22Rv1 (cell line): ENCODE results near the gene WBP1L.

Experiments
- H3K27ac ChIP-seq: fragments of 450-650 bp; 2 replicates; pipeline ENCODE4 v1.5.1; 2017
- ZFX ChIP-seq: fragments of 450-650 bp; IDR thresholded peaks from 2 replicates; pipeline ENCODE4 v1.6.1; 2017; ENCODE audit warnings: antibody characterized with exemption, borderline replicate concordance
- TF ChIP-seq, protein P1 (sequence below): fragments of 450-650 bp; IDR thresholded peaks from 2 replicates; pipeline ENCODE4 v1.5.1; 2017; ENCODE audit warnings: mild to moderate bottlenecking

Gene WBP1L

GRCh38 chr10:102802920-102803534, 59.3 kb downstream of the WBP1L start:
- TF ChIP-seq, protein P1, sequence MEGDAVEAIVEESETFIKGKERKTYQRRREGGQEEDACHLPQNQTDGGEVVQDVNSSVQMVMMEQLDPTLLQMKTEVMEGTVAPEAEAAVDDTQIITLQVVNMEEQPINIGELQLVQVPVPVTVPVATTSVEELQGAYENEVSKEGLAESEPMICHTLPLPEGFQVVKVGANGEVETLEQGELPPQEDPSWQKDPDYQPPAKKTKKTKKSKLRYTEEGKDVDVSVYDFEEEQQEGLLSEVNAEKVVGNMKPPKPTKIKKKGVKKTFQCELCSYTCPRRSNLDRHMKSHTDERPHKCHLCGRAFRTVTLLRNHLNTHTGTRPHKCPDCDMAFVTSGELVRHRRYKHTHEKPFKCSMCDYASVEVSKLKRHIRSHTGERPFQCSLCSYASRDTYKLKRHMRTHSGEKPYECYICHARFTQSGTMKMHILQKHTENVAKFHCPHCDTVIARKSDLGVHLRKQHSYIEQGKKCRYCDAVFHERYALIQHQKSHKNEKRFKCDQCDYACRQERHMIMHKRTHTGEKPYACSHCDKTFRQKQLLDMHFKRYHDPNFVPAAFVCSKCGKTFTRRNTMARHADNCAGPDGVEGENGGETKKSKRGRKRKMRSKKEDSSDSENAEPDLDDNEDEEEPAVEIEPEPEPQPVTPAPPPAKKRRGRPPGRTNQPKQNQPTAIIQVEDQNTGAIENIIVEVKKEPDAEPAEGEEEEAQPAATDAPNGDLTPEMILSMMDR: no peak
- no peak for TF ChIP-seq ZFX
- H3K27ac ChIP-seq: no peak overlapping the region

DNA sequence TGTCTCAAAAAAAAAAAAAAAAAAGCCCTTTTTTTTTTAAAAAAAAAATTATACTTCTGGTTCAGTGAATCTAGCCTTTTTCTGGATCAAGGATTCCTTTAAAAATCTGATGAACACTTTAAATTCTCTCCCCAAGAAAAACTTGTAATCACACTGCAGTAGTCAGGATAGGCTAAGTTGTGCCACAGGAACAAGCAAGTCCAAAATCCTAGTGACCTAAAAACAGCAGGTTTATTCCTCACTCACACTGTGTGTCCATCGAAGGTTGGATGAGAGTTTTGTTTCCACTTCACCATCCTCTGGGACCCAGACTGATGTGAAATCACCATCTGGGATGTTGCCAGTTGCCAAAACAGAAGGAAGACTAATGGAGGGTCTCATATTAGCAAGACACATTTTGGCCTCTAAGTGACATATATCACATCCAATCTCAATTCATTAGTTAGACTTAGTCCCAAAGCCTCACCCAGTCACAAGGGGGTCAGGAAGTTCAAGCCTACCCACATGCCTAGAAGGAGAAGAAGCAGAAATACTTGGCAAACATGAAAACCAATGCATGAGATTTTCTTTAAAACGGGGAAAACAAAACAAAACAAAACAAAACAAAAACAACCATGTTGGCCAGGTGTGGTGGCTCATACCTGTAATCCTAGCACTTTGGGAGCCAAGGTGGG, 60.8 kb downstream of the WBP1L start:
- no peak for TF ChIP-seq ZFX
- TF ChIP-seq, protein P1: no peak
- H3K27ac ChIP-seq: no peak overlapping the region

- H3K27ac ChIP-seq: no peak overlapping the region
- TF ChIP-seq, protein P1: no peak
- no peak for TF ChIP-seq ZFX
Observed at GRCh38 chr10:102808380-102808779, 64.6 kb downstream of the WBP1L start.

DNA sequence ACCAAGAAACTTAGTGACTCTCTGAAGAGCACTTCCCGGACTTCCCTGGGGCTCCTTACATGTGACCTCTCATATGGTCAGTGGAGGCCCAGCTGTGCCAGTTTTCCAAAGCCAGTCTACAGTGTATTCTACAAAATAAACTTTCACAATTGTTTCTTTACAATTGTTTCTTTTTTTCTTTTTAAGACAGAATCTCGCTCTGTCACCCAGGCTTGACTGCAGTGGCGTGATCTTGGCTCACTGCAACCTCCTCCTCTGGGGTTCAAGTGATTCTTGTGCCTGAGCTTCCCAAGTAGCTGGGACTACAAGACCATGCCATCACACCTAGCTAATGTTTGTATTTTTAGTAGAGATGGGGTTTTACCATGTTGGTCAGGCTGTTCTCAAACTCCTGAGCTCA, 67.6 kb downstream of the WBP1L start:
- TF ChIP-seq, protein P1: no peak
- no peak for TF ChIP-seq ZFX
- H3K27ac ChIP-seq: no peak overlapping the region

GRCh38 chr10:102812231-102812876, 68.6 kb downstream of the WBP1L start:
- no peak overlapping the region for H3K27ac ChIP-seq
- TF ChIP-seq, protein P1: no peak
- no peak for TF ChIP-seq ZFX

- no peak overlapping the region for H3K27ac ChIP-seq
- TF ChIP-seq, protein P1: no peak
- no peak for TF ChIP-seq ZFX
Observed at GRCh38 chr10:102813017-102813541, 69.3 kb downstream of the WBP1L start.
